HepG2 (cell line): Measurements from ENCODE around the gene TGM1. TPM values are rescaled to one million over a fixed set of nuclear protein-coding genes. Genes with fewer than 3 reads are reported as not detected.
A peak's percentile ranks its signal among the peaks of the same experiment; 100 is the strongest.

ENCODE experiments used
- ATF7-NPFF ChIP-seq: sonication (generic); formaldehyde crosslinking; IDR thresholded peaks from 2 replicates; pipeline ENCODE4 v1.8.1; 2023; ENCODE audit warnings: mild to moderate bottlenecking, low read depth, missing genetic modification reagents, moderate library complexity
- MTA1 ChIP-seq: sonication (generic); formaldehyde crosslinking; IDR thresholded peaks from 2 replicates; pipeline ENCODE4 v1.4.0; 2020; ENCODE audit warnings: missing genetic modification reagents, mild to moderate bottlenecking, borderline replicate concordance
- ZKSCAN1 ChIP-seq: fragments of 150-350 bp; IDR thresholded peaks from 2 replicates; pipeline ENCODE4 v1.6.1; 2014; ENCODE audit warnings: low read length
- ZNF225 ChIP-seq: sonication (generic); formaldehyde crosslinking; IDR thresholded peaks from 2 replicates; pipeline ENCODE4 v1.4.0; 2020; ENCODE audit warnings: mild to moderate bottlenecking, missing genetic modification reagents
- ZNF546 ChIP-seq: sonication (generic); formaldehyde crosslinking; conservative IDR thresholded peaks from 2 replicates; pipeline ENCODE4 v1.8.1; 2023; ENCODE audit warnings: mild to moderate bottlenecking, missing genetic modification reagents
- ZNF746 ChIP-seq: sonication (generic); formaldehyde crosslinking; IDR thresholded peaks from 2 replicates; pipeline ENCODE4 v1.8.0; 2022; ENCODE audit warnings: mild to moderate bottlenecking, missing genetic modification reagents
- ZUFSP ChIP-seq: sonication (generic); formaldehyde crosslinking; IDR thresholded peaks from 2 replicates; pipeline ENCODE4 v1.9.0; 2021; ENCODE audit warnings: missing genetic modification reagents, mild to moderate bottlenecking, borderline replicate concordance
- polyA plus RNA-seq, 8 experiments: library from polyadenylated mRNA; depleted of rRNA in 3 of 8; stranded (reverse) in 7 of 8; unstranded in 1 of 8; fragments of >200 nt; fragmentation: Illumina TruSeq in 4 of 8; extraction: Trizol in 4 of 8; gene quantifications; 2 replicates each; pipeline versions ENCODE4 v1.2.1 to v1.2.3, GENCODE V29; 2011 to 2016; ENCODE audit warnings: low read depth in 4 of 8, missing spikeins in 1 of 8, mixed read lengths in 1 of 8; ENCODE audit not compliant: insufficient read depth in 1 of 8
- total RNA-seq, 5 experiments: library from RNA; depleted of rRNA; stranded (reverse); fragments of >200 nt; fragmentation: Illumina TruSeq; extraction: Trizol; gene quantifications; 2 replicates each; pipeline ENCODE4 v1.2.3, GENCODE V29; 2016; ENCODE audit warnings: low read depth in 1 of 5
- TF ChIP-seq, protein P1 (sequence below): IDR thresholded peaks from 2 replicates; pipeline ENCODE4 v1.6.1; 2018; ENCODE audit warnings: missing genetic modification reagents, mild to moderate bottlenecking, missing compliant biosample characterization
- TF ChIP-seq, protein P2 (sequence below): sonication (generic); formaldehyde crosslinking; IDR thresholded peaks from 2 replicates; pipeline ENCODE4 v1.5.0; 2020; ENCODE audit warnings: mild to moderate bottlenecking, missing genetic modification reagents

The TGM1 gene
- total and polyA plus RNA-seq, 2 of the 13 experiments (the other 11 are each of a cell fraction or from before 2014, with no cell fraction given) = 3.2 to 10.6 TPM

DNA sequence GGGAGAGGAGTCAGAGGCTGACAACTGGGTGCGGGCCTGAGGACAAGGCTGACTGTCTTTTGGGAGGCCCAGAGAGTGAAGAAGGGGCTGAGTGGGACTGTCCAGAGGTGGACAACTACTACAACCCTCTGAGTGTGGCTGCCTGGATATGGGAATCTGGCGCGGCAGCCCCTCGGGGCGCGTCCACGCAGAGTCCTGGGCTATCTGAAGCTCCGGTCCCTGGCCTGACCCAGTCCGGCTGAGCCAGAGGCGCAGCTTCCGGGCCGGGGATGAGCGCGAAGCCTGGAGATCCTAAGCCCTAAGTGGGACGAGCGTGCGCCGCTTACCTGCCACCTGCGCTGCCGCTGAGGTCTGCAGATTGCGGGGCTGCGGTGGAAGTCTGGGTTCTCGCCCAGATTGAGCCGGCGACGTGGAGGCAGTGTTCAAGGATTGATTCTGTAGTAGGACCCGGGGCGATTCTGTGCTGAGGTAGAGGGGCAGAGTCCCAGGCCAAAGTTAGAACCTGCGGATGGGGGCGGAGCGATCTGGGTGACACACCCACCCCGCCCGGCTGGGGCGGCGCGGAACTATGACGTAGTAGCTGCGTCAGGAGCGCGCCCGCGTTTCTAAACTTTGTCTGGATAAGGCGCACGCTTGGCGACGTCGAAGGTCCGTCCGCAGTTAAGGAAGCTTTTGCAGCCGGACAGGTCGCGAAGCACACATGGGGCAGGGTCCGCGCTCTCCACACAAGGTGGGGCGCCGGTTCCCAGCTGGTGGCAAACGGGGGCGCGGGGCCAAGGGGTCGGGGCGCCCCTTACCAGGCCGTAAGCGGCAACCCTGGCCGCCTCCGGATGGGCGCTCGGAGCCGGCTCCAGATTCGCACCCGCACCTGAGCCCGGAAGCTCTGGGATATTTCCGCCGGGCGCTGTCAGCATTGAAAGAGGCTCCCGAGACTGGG, 36.5 kb upstream of the TGM1 start, which contains the start of the genes DHRS1 and NOP9 (continued):
- no peak for TF ChIP-seq ZUFSP
- peak; percentile 76 for TF ChIP-seq ZKSCAN1
- TF ChIP-seq ZNF746 (CRISPR knock-in tag) = no peak
- TF ChIP-seq ZNF225 = peak; percentile 85
- TF ChIP-seq ATF7-NPFF (CRISPR knock-in tag) = peak; percentile 82
- peak; percentile 80; the same call in 1 of the 2 replicates for TF ChIP-seq ZNF546 (CRISPR knock-in tag)
- TF ChIP-seq MTA1 = peak; percentile 97
- TF ChIP-seq, protein P1, sequence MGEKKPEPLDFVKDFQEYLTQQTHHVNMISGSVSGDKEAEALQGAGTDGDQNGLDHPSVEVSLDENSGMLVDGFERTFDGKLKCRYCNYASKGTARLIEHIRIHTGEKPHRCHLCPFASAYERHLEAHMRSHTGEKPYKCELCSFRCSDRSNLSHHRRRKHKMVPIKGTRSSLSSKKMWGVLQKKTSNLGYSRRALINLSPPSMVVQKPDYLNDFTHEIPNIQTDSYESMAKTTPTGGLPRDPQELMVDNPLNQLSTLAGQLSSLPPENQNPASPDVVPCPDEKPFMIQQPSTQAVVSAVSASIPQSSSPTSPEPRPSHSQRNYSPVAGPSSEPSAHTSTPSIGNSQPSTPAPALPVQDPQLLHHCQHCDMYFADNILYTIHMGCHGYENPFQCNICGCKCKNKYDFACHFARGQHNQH (CRISPR knock-in tag) = peak; percentile 96
- TF ChIP-seq, protein P2, sequence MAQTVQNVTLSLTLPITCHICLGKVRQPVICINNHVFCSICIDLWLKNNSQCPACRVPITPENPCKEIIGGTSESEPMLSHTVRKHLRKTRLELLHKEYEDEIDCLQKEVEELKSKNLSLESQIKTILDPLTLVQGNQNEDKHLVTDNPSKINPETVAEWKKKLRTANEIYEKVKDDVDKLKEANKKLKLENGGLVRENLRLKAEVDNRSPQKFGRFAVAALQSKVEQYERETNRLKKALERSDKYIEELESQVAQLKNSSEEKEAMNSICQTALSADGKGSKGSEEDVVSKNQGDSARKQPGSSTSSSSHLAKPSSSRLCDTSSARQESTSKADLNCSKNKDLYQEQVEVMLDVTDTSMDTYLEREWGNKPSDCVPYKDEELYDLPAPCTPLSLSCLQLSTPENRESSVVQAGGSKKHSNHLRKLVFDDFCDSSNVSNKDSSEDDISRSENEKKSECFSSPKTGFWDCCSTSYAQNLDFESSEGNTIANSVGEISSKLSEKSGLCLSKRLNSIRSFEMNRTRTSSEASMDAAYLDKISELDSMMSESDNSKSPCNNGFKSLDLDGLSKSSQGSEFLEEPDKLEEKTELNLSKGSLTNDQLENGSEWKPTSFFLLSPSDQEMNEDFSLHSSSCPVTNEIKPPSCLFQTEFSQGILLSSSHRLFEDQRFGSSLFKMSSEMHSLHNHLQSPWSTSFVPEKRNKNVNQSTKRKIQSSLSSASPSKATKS (CRISPR knock-in tag) = 0 out of 2 replicates have a peak, but pooled peaks have one; percentile 60
